CD14-positive monocyte (primary cell): ENCODE results near the gene IL6ST. TPM values are rescaled to one million over a fixed set of nuclear protein-coding genes. Genes with fewer than 3 reads are reported as not detected.

Experiments used
- DNase-seq, 3 donors: peaks; one replicate each; pipeline ENCODE4 v3.0.0-alpha.2; 2011 to 2022
- H2AFZ ChIP-seq: 2 replicates; pipeline ENCODE4 v1.6.0; 2012; ENCODE audit warnings: mild to moderate bottlenecking, low read depth, low read length, inconsistent platforms; ENCODE audit not compliant: insufficient read depth, poor library complexity, severe bottlenecking
- H3K27ac ChIP-seq, 2 donors: 1 replicate in 1 of 2; 2 replicates in 1 of 2; pipeline ENCODE4 v1.5.1; 2012 to 2013; ENCODE audit warnings: low read length in 2 of 2, control low read depth in 1 of 2, inconsistent platforms in 1 of 2, low read depth in 1 of 2, mild to moderate bottlenecking in 1 of 2
- H3K27me3 ChIP-seq, 2 donors: one replicate each; pipeline versions ENCODE4 v1.6.0 to v1.6.1; 2011 to 2013; ENCODE audit warnings: low read length in 2 of 2; ENCODE audit not compliant: control insufficient read depth in 2 of 2, insufficient read depth in 2 of 2
- H3K36me3 ChIP-seq, 2 donors: replicated peaks in 1 of 2; 1 replicate in 1 of 2; 2 replicates in 1 of 2; pipeline versions ENCODE4 v1.5.1 to v1.6.1; 2012 to 2013; ENCODE audit warnings: low read length in 2 of 2, control low read depth in 1 of 2, inconsistent platforms in 1 of 2, mild to moderate bottlenecking in 1 of 2; ENCODE audit not compliant: insufficient read depth in 2 of 2, control insufficient read depth in 1 of 2
- H3K4me1 ChIP-seq, 2 donors: 1 replicate in 1 of 2; 2 replicates in 1 of 2; pipeline versions ENCODE4 v1.5.1 to v1.6.1; 2012 to 2013; ENCODE audit warnings: low read length in 2 of 2, control low read depth in 1 of 2, inconsistent platforms in 1 of 2, mild to moderate bottlenecking in 1 of 2, moderate library complexity in 1 of 2; ENCODE audit not compliant: insufficient read depth in 2 of 2, control insufficient read depth in 1 of 2
- H3K4me2 ChIP-seq: replicated peaks from 2 replicates; pipeline ENCODE3; 2012; ENCODE audit warnings: low read length, moderate library complexity, mild to moderate bottlenecking; ENCODE audit not compliant: poor library complexity, severe bottlenecking; ENCODE audit errors: extremely low read depth
- H3K4me3 ChIP-seq, 3 experiments: fragments of 200-600 bp in 1 of 3; sonication (generic) in 1 of 3; replicated peaks in 1 of 3; 1 replicate in 2 of 3; 2 replicates in 1 of 3; pipeline ENCODE4 v1.5.1; 2011 to 2013; ENCODE audit warnings: low read length in 3 of 3, mild to moderate bottlenecking in 3 of 3, control low read depth in 2 of 3, low read depth in 2 of 3, inconsistent platforms in 1 of 3, moderate library complexity in 1 of 3
- H3K79me2 ChIP-seq: 2 replicates; pipeline ENCODE4 v1.6.0; 2012; ENCODE audit warnings: mild to moderate bottlenecking, control low read depth, inconsistent platforms, low read length, moderate library complexity; ENCODE audit not compliant: insufficient read depth
- H3K9ac ChIP-seq: 2 replicates; pipeline ENCODE4 v1.6.0; 2017; ENCODE audit warnings: low read length, mild to moderate bottlenecking; ENCODE audit not compliant: insufficient read depth, poor library complexity, severe bottlenecking
- H3K9me3 ChIP-seq, 2 donors: replicated peaks in 1 of 2; 1 replicate in 1 of 2; 2 replicates in 1 of 2; pipeline versions ENCODE4 v1.5.1 to v1.6.1; 2012 to 2013; ENCODE audit warnings: low read length in 2 of 2, control low read depth in 1 of 2; ENCODE audit not compliant: control insufficient read depth in 1 of 2, insufficient read depth in 1 of 2
- H4K20me1 ChIP-seq: 2 replicates; pipeline ENCODE4 v1.6.0; 2012; ENCODE audit warnings: mild to moderate bottlenecking, low read length, control low read depth, moderate library complexity; ENCODE audit not compliant: insufficient read depth
- H3K27ac Mint-ChIP-seq, 7 donors: one replicate each; pipeline ENCODE4 v1.8.0; 2020; ENCODE audit warnings: mild to moderate bottlenecking in 7 of 7, mixed read lengths in 7 of 7, moderate library complexity in 6 of 7, inconsistent platforms in 2 of 7
- H3K27me3 Mint-ChIP-seq, 3 donors: one replicate each; pipeline ENCODE4 v1.8.0; 2021 to 2022; ENCODE audit warnings: low read depth in 3 of 3, mild to moderate bottlenecking in 3 of 3, mixed read lengths in 3 of 3, moderate library complexity in 3 of 3, inconsistent platforms in 1 of 3
- H3K36me3 Mint-ChIP-seq, 2 donors: one replicate each; pipeline ENCODE4 v1.8.0; 2020; ENCODE audit warnings: mixed read lengths in 2 of 2, inconsistent platforms in 1 of 2, mild to moderate bottlenecking in 1 of 2
- H3K4me1 Mint-ChIP-seq: one replicate; pipeline ENCODE4 v1.8.0; 2020; ENCODE audit warnings: mild to moderate bottlenecking, mixed read lengths
- H3K4me3 Mint-ChIP-seq, 2 donors: one replicate each; pipeline ENCODE4 v1.8.0; 2020; ENCODE audit warnings: mild to moderate bottlenecking in 2 of 2, mixed read lengths in 2 of 2, moderate library complexity in 1 of 2
- H3K9me3 Mint-ChIP-seq, 7 donors: one replicate each; pipeline ENCODE4 v1.8.0; 2020 to 2022; ENCODE audit warnings: mixed read lengths in 7 of 7, mild to moderate bottlenecking in 6 of 7, moderate library complexity in 6 of 7, inconsistent platforms in 2 of 7
- CTCF ChIP-seq: fragments of 200-600 bp; IDR thresholded peaks from one replicate; pipeline ENCODE4 v1.8.0; 2022; ENCODE audit warnings: antibody characterized with exemption, mild to moderate bottlenecking
- WGBS: methylation state at CpG from one replicate; pipeline ENCODE4 v1.1.5; 2013; ENCODE audit warnings: missing lambda C conversion rate; ENCODE audit not compliant: insufficient coverage; 5-methylcytosine and 5-hydroxymethylcytosine counted together
- intact Hi-C, 2 donors: fragments of 100-400 bp; cut with micrococcal nuclease; formaldehyde crosslinking; loops; one replicate each; pipeline versions ENCODE4 v1.15.0 to v1.15.1; 2023
- polyA plus RNA-seq, 3 donors: library from polyadenylated mRNA; depleted of rRNA in 1 of 3; unstranded in 2 of 3; stranded (reverse) in 1 of 3; fragments of 300-500 nt in 2 of 3; fragments of >200 nt in 1 of 3; fragmentation: Illumina TruSeq in 2 of 3; gene quantifications; 1 replicate in 2 of 3; 2 replicates in 1 of 3; pipeline ENCODE4 v1.2.3, GENCODE V29; 2012 to 2021

Gene IL6ST
- polyA plus RNA-seq, 3 donors = 22.1 to 28.7 (median 25.7) TPM

GRCh38 chr5:55904152-55904551 is 90.6 kb downstream of the IL6ST start:
- Histone ChIP-seq H3K27me3 (no peaks in the 10 kb centered on the region), H3K4me2 (peak overlapping the region; percentile 61), H3K9me3 (no peaks in the 10 kb centered on the region), H3K9ac (peak overlapping the region; percentile 61), H3K36me3 (peaks cover 0 to 38% of the 10 kb centered on the region in 2 donors), H3K4me1 (peaks cover 22 to 23% of the 10 kb centered on the region in 2 donors), H3K27ac (peak overlapping the region; percentile 6 to 94), H4K20me1 (no peaks in the 10 kb centered on the region), H2AFZ (peak overlapping the region; percentile 35), H3K4me3 (peak overlapping the region in 1 of 3 experiments; percentile 59), H3K79me2 (no peaks in the 10 kb centered on the region)
- H3K36me3 Mint-ChIP-seq = peaks cover 32 to 52% of the 10 kb centered on the region in 2 donors
- peaks cover 0 to 2% (median 0%) of the 10 kb centered on the region in 7 donors for H3K9me3 Mint-ChIP-seq
- intact Hi-C loops = loop anchor here (5.0 to 10.0 kb wide), 3 partner anchors 42 to 189 kb away; partner anchors contain the start of gene SLC38A9 (in 1 of the 2)
- no peaks in the 10 kb centered on the region for H3K27me3 Mint-ChIP-seq
- WGBS = 94% methylated on average over 3 of the region's 3 CpGs
- H3K4me3 Mint-ChIP-seq = peak overlapping the region; percentile 52 to 84
- H3K4me1 Mint-ChIP-seq = peaks cover 24% of the 10 kb centered on the region
- DNase-seq = peak; percentile 42 to 66 (median 54)
- no peak for TF ChIP-seq CTCF
- H3K27ac Mint-ChIP-seq = peak overlapping the region; percentile 92 to 99 (median 96)

- peaks cover 22 to 23% of the 10 kb centered on the region in 2 donors for H3K4me1 ChIP-seq
- H3K9me3 ChIP-seq = no peaks in the 10 kb centered on the region
- Mint-ChIP-seq H3K27me3 (no peaks in the 10 kb centered on the region), H3K36me3 (peaks cover 23 to 43% of the 10 kb centered on the region in 2 donors), H3K4me3 (peak overlapping the region; percentile 56 to 84), H3K9me3 (peaks cover 0 to 2% (median 0%) of the 10 kb centered on the region in 7 donors), H3K27ac (peak overlapping the region; percentile 92 to 99 (median 96)), H3K4me1 (peaks cover 24% of the 10 kb centered on the region)
- peak overlapping the region in 1 of 3 experiments; percentile 59 for H3K4me3 ChIP-seq
- H3K36me3 ChIP-seq = peaks cover 0 to 29% of the 10 kb centered on the region in 2 donors
- no peak for TF ChIP-seq CTCF
- H3K27me3 ChIP-seq = no peaks in the 10 kb centered on the region
- no peaks in the 10 kb centered on the region for H4K20me1 ChIP-seq
- peak overlapping the region; percentile 74 to 94 for H3K27ac ChIP-seq
- intact Hi-C loops = loop anchor here (5.0 to 10.0 kb wide), 3 partner anchors 41 to 188 kb away; partner anchors contain the start of gene SLC38A9 (in 1 of the 2)
- peak; percentile 94 to 97 (median 95) for DNase-seq
- 54% methylated on average over 8 of the region's 19 CpGs for WGBS
- peak overlapping the region; percentile 61 for H3K9ac ChIP-seq
- no peaks in the 10 kb centered on the region for H3K79me2 ChIP-seq
- peak overlapping the region; percentile 38 for H2AFZ ChIP-seq
- peak overlapping the region; percentile 61 for H3K4me2 ChIP-seq
These were observed 91.6 kb downstream of the IL6ST start for GRCh38 chr5:55903121-55903701.
